A549 (cell line): ENCODE data around the gene PRPSAP2. TPM values are rescaled to one million over a fixed set of nuclear protein-coding genes. Genes with fewer than 3 reads are reported as not detected.
A peak's percentile ranks its signal among the peaks of the same experiment; 100 is the strongest.

Experiments
- ATAC-seq, 2 experiments: fragments of 200-7000 bp in 1 of 2; fragments of >200 bp in 1 of 2; cut with Nextera tagmentation in 1 of 2; cut with Tn5 transposase in 1 of 2; 3 replicates each; pipeline versions ENCODE4 v1.8.0 to v1.9.1; 2018 to 2020; ENCODE audit warnings: mild to moderate bottlenecking in 1 of 2, moderate library complexity in 1 of 2
- CTCF ChIA-PET: fragments of 300-600 bp; sonication (Branson Sonifier 250); formaldehyde crosslinking; extraction: SDS; loops from one replicate; lab custom pipeline; 2021; ENCODE audit warnings: antibody characterized with exemption, inconsistent platforms; lab: Yijun Ruan, JAX
- POLR2A ChIA-PET: fragments of 350-600 bp; formaldehyde crosslinking; extraction: SDS; loops from one replicate; lab custom pipeline; 2021; ENCODE audit warnings: antibody characterized with exemption, inconsistent platforms; lab: Yijun Ruan, JAX
- DNase-seq, 2 experiments: peaks; one replicate each; pipeline versions ENCODE4 v3.0.0 to v3.0.0-alpha.2; 2011 to 2016; ENCODE audit warnings: low read depth in 1 of 2, low spot score in 1 of 2
- FAIRE-seq: peaks from 2 replicates; lab custom pipeline; 2011; peaks lifted over from hg19 to GRCh38; lab: Jason Lieb, UNC
- H3K27ac ChIP-seq, 2 experiments: fragments of >200 bp; sonication (Bioruptor Twin); formaldehyde crosslinking; 3 replicates each; pipeline ENCODE4 v1.5.1; 2016 to 2017
- H3K4me1 ChIP-seq: fragments of >200 bp; sonication (Bioruptor Twin); formaldehyde crosslinking; 3 replicates; pipeline ENCODE4 v1.6.1; 2016
- H3K4me2 ChIP-seq: fragments of >200 bp; sonication (Bioruptor Twin); formaldehyde crosslinking; 3 replicates; pipeline ENCODE4 v1.6.1; 2016
- H3K4me3 ChIP-seq: fragments of >200 bp; sonication (Bioruptor Twin); formaldehyde crosslinking; 3 replicates; pipeline ENCODE4 v1.5.1; 2016
- H3K9me3 ChIP-seq: fragments of >200 bp; sonication (Bioruptor Twin); formaldehyde crosslinking; 3 replicates; pipeline ENCODE4 v1.6.1; 2016
- CBX2 ChIP-seq: fragments of 200-600 bp; sonication (generic); IDR thresholded peaks from 2 replicates; pipeline ENCODE4 v1.6.1; 2016; ENCODE audit warnings: low read depth, mild to moderate bottlenecking, borderline replicate concordance
- CBX8 ChIP-seq: fragments of 200-600 bp; sonication (generic); IDR thresholded peaks from 2 replicates; pipeline ENCODE4 v1.6.1; 2016
- CHD2 ChIP-seq: fragments of 150-350 bp; IDR thresholded peaks from 2 replicates; pipeline ENCODE4 v1.6.1; 2014; ENCODE audit warnings: low read length; ENCODE audit not compliant: partially characterized antibody
- CHD4 ChIP-seq: fragments of 200-600 bp; sonication (generic); IDR thresholded peaks from 2 replicates; pipeline ENCODE4 v1.6.1; 2016; ENCODE audit warnings: antibody characterized with exemption, mild to moderate bottlenecking, borderline replicate concordance
- EHF ChIP-seq: fragments of 250-450 bp; sonication (Bioruptor Pico); IDR thresholded peaks from 2 replicates; pipeline ENCODE4 v1.5.0; 2020; ENCODE audit warnings: mild to moderate bottlenecking
- EP300 ChIP-seq, 2 experiments: fragments of >200 bp; sonication (Bioruptor Twin); formaldehyde crosslinking; IDR thresholded peaks; 2 replicates in 1 of 2; 3 replicates in 1 of 2; pipeline ENCODE4 v1.6.1; 2016 to 2017
- ESRRA ChIP-seq: fragments of 150-350 bp; IDR thresholded peaks from 2 replicates; pipeline ENCODE4 v1.6.1; 2014; ENCODE audit warnings: mild to moderate bottlenecking, low read length, borderline replicate concordance
- FOSL2 ChIP-seq, 2 experiments: fragments of 450-650 bp in 1 of 2; fragments of >200 bp in 1 of 2; sonication (Bioruptor Twin) in 1 of 2; formaldehyde crosslinking; IDR thresholded peaks; 2 replicates each; pipeline versions ENCODE4 v1.5.0 to v1.6.1; 2016 to 2020; ENCODE audit warnings: mild to moderate bottlenecking in 1 of 2, moderate library complexity in 1 of 2
- HOXB5 ChIP-seq: fragments of 250-450 bp; sonication (Bioruptor Pico); IDR thresholded peaks from 2 replicates; pipeline ENCODE4 v1.5.0; 2020; ENCODE audit warnings: mild to moderate bottlenecking, moderate library complexity
- JUNB ChIP-seq: fragments of >200 bp; sonication (Bioruptor Twin); formaldehyde crosslinking; IDR thresholded peaks from 2 replicates; pipeline ENCODE4 v1.6.1; 2016
- KDM5A ChIP-seq: fragments of 200-600 bp; sonication (generic); IDR thresholded peaks from 2 replicates; pipeline ENCODE4 v1.6.1; 2016; ENCODE audit warnings: antibody characterized with exemption, mild to moderate bottlenecking
- NPAS2 ChIP-seq: fragments of 250-450 bp; sonication (Bioruptor Pico); IDR thresholded peaks from 2 replicates; pipeline ENCODE4 v1.8.0; 2022; ENCODE audit warnings: mild to moderate bottlenecking, moderate library complexity, borderline replicate concordance
- NR3C1 ChIP-seq: fragments of >200 bp; sonication (Bioruptor Twin); formaldehyde crosslinking; IDR thresholded peaks from 3 replicates; pipeline ENCODE4 v1.6.1; 2017
- POLR2AphosphoS2 ChIP-seq: conservative IDR thresholded peaks from 2 replicates; pipeline ENCODE4 v1.6.1; 2012; ENCODE audit warnings: low read length, improper control_type of control experiment, inconsistent platforms
- RARB ChIP-seq: fragments of 250-450 bp; sonication (Bioruptor Pico); IDR thresholded peaks from 2 replicates; pipeline ENCODE4 v1.8.0; 2021; ENCODE audit warnings: mild to moderate bottlenecking, moderate library complexity
- RFX5 ChIP-seq: fragments of 450-650 bp; IDR thresholded peaks from 2 replicates; pipeline ENCODE4 v1.7.1; 2014; ENCODE audit warnings: antibody characterized with exemption, mild to moderate bottlenecking, moderate library complexity
- SMC3 ChIP-seq: fragments of >200 bp; sonication (Bioruptor Twin); formaldehyde crosslinking; IDR thresholded peaks from 3 replicates; pipeline ENCODE4 v1.6.1; 2018; ENCODE audit warnings: inconsistent platforms
- ZFP36 ChIP-seq: fragments of 450-650 bp; IDR thresholded peaks from 2 replicates; pipeline ENCODE4 v1.6.1; 2014; ENCODE audit warnings: borderline replicate concordance; ENCODE audit not compliant: partially characterized antibody
- ZNF302 ChIP-seq: fragments of 250-450 bp; sonication (Bioruptor Pico); IDR thresholded peaks from 2 replicates; pipeline ENCODE4 v1.9.0; 2021; ENCODE audit warnings: inconsistent platforms, mild to moderate bottlenecking, moderate library complexity
- WGBS: methylation state at CpG from one replicate; pipeline ENCODE4 v1.1.6; 2017; ENCODE audit errors: missing lambda C conversion rate; 5-methylcytosine and 5-hydroxymethylcytosine counted together
- polyA plus RNA-seq, 4 experiments: library from polyadenylated mRNA; depleted of rRNA in 3 of 4; stranded (reverse); fragments of >200 nt; fragmentation: RNase III in 1 of 4; extraction: RNeasy Plus Mini Kit Qiagen cat#74134 plus additional on column Dnase treatment in 1 of 4; gene quantifications; 2 replicates in 3 of 4; 3 replicates in 1 of 4; pipeline ENCODE4 v1.2.3, GENCODE V29; 2011 to 2017
- TF ChIP-seq, protein P1 (sequence below): IDR thresholded peaks from 2 replicates; pipeline ENCODE4 v1.6.1; 2012
- TF ChIP-seq, protein P2 (sequence below): fragments of 450-650 bp; IDR thresholded peaks from 2 replicates; pipeline ENCODE4 v1.6.1; 2014; ENCODE audit warnings: antibody characterized with exemption
- TF ChIP-seq, protein P3 (sequence below): fragments of >200 bp; sonication (Bioruptor Twin); formaldehyde crosslinking; IDR thresholded peaks from 3 replicates; pipeline ENCODE4 v1.5.1; 2016
- TF ChIP-seq, protein P4 (sequence below): fragments of 250-450 bp; sonication (Bioruptor Pico); IDR thresholded peaks from 2 replicates; pipeline ENCODE4 v1.5.0; 2021; ENCODE audit warnings: mild to moderate bottlenecking, moderate library complexity, borderline replicate concordance
- TF ChIP-seq, protein P5 (sequence below): fragments of 250-450 bp; sonication (Bioruptor Pico); IDR thresholded peaks from 2 replicates; pipeline ENCODE4 v1.5.0; 2020; ENCODE audit warnings: low read depth, mild to moderate bottlenecking, moderate library complexity

Gene PRPSAP2
- polyA plus RNA-seq, 2 of the 4 experiments (the other 2 are of a cell fraction), result 53.3 to 82.1 TPM

DNA sequence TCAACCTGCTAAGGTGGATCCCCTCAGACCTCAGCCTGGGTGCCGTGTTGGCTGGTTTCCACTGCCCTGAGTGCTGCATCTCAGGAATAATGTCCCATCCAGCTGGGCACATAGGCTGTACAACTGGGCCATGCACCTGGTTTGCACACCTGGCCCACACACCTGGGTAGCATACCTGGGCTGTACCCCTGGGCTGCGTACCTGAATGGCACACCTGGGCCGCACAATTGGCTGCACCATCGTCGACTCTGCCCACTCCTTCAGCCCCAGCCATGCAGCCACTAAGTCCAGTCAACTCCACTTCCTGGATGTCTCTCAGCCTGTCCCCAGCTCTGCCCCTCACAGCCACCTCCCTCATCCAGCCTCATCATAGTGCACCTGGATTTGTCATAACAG, 101.9 kb downstream of the PRPSAP2 start:
- Histone ChIP-seq H3K27ac (0 out of 6 replicates have a peak overlapping the region, but pooled peaks of 1 of the 2 experiments have one; percentile 86), H3K4me2 (no peak overlapping the region), H3K4me3 (no peak overlapping the region), H3K4me1 (peaks cover 25% of the 10 kb centered on the region), H3K9me3 (no peaks in the 10 kb centered on the region)
- FAIRE-seq (no peak), ATAC-seq (no peak), DNase-seq (no peak)
- TF ChIP-seq SMC3, result no peak
- no peak for TF ChIP-seq RFX5
- TF ChIP-seq NPAS2 (CRISPR knock-in tag), result no peak
- TF ChIP-seq ZFP36, result no peak
- TF ChIP-seq KDM5A, result no peak
- TF ChIP-seq, protein P1, sequence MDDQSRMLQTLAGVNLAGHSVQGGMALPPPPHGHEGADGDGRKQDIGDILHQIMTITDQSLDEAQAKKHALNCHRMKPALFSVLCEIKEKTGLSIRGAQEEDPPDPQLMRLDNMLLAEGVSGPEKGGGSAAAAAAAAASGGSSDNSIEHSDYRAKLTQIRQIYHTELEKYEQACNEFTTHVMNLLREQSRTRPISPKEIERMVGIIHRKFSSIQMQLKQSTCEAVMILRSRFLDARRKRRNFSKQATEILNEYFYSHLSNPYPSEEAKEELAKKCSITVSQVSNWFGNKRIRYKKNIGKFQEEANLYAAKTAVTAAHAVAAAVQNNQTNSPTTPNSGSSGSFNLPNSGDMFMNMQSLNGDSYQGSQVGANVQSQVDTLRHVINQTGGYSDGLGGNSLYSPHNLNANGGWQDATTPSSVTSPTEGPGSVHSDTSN, result no peak
- no peak for TF ChIP-seq ZNF302 (CRISPR knock-in tag)
- TF ChIP-seq EP300 (IDR thresholded peaks at IDR 0.05), result no peak
- no peak for TF ChIP-seq HOXB5 (CRISPR knock-in tag)
- 87% methylated on average over 5 of the region's 5 CpGs for WGBS
- ChIA-PET POLR2A (no interaction called here), CTCF (interaction anchor here (1.0 to 8.8 kb wide), 24 partner anchors 7 to 334 kb away, joined by 3 to 215 read pairs (median 16); partner anchors contain the start of genes FAM83G and SLC5A10)

DNA sequence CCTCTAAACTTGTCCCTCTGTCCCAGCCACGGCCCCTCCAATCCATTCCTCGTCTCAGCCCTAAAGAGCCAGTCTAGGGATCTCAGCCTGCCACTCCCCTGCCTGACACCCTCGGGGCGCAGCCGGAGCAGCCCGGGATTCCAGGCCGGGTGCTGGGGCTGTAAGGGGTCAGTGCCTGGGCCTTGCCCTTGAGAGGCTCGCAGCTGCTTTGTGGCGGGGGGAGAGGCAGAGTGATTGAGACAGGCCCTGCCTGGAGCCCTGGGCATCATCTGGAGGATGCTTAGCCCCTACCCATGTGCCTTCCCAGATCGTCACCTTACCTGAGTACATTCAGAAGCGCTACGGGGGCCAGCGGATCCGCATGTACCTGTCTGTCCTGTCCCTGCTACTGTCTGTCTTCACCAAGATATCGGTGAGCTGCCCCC, 102.3 kb downstream of the PRPSAP2 start:
- DNase-seq (no peak), ATAC-seq (no peak)
- WGBS, result 82% methylated on average over 10 of the region's 15 CpGs
- Histone ChIP-seq H3K4me2 (no peak overlapping the region; the same call in 2 of the 3 replicates), H3K9me3 (no peaks in the 10 kb centered on the region), H3K27ac (peak overlapping the region; percentile 21 to 86; a peak in 5 of 6 replicates)
- TF ChIP-seq NR3C1 (no peak), CBX2 (no peak), ESRRA (no peak), HOXB5 (CRISPR knock-in tag) (no peak), JUNB (no peak), RARB (CRISPR knock-in tag) (no peak), ZFP36 (no peak), CHD2 (no peak), ZNF302 (CRISPR knock-in tag) (no peak), POLR2AphosphoS2 (no peak), EHF (CRISPR knock-in tag) (no peak), CBX8 (no peak), FOSL2 (IDR thresholded peaks at IDR 0.05) (no peak), FOSL2 (CRISPR knock-in tag; IDR thresholded peaks at IDR 0.05) (no peak), CHD4 (no peak)
- TF ChIP-seq, protein P2, sequence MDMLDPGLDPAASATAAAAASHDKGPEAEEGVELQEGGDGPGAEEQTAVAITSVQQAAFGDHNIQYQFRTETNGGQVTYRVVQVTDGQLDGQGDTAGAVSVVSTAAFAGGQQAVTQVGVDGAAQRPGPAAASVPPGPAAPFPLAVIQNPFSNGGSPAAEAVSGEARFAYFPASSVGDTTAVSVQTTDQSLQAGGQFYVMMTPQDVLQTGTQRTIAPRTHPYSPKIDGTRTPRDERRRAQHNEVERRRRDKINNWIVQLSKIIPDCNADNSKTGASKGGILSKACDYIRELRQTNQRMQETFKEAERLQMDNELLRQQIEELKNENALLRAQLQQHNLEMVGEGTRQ, result no peak
- TF ChIP-seq, protein P3, sequence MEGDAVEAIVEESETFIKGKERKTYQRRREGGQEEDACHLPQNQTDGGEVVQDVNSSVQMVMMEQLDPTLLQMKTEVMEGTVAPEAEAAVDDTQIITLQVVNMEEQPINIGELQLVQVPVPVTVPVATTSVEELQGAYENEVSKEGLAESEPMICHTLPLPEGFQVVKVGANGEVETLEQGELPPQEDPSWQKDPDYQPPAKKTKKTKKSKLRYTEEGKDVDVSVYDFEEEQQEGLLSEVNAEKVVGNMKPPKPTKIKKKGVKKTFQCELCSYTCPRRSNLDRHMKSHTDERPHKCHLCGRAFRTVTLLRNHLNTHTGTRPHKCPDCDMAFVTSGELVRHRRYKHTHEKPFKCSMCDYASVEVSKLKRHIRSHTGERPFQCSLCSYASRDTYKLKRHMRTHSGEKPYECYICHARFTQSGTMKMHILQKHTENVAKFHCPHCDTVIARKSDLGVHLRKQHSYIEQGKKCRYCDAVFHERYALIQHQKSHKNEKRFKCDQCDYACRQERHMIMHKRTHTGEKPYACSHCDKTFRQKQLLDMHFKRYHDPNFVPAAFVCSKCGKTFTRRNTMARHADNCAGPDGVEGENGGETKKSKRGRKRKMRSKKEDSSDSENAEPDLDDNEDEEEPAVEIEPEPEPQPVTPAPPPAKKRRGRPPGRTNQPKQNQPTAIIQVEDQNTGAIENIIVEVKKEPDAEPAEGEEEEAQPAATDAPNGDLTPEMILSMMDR, result no peak
- TF ChIP-seq, protein P4, sequence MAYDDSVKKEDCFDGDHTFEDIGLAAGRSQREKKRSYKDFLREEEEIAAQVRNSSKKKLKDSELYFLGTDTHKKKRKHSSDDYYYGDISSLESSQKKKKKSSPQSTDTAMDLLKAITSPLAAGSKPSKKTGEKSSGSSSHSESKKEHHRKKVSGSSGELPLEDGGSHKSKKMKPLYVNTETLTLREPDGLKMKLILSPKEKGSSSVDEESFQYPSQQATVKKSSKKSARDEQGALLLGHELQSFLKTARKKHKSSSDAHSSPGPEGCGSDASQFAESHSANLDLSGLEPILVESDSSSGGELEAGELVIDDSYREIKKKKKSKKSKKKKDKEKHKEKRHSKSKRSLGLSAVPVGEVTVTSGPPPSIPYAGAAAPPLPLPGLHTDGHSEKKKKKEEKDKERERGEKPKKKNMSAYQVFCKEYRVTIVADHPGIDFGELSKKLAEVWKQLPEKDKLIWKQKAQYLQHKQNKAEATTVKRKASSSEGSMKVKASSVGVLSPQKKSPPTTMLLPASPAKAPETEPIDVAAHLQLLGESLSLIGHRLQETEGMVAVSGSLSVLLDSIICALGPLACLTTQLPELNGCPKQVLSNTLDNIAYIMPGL (CRISPR knock-in tag), result no peak
- TF ChIP-seq, protein P5, sequence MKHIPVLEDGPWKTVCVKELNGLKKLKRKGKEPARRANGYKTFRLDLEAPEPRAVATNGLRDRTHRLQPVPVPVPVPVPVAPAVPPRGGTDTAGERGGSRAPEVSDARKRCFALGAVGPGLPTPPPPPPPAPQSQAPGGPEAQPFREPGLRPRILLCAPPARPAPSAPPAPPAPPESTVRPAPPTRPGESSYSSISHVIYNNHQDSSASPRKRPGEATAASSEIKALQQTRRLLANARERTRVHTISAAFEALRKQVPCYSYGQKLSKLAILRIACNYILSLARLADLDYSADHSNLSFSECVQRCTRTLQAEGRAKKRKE, result no peak
- TF ChIP-seq, all 56 proteins: peak for 0
- ChIA-PET CTCF (interaction anchor here (1.0 to 8.8 kb wide), 33 partner anchors 8 to 334 kb away, joined by 3 to 215 read pairs (median 12); partner anchors contain the start of genes FAM83G and SLC5A10), POLR2A (no interaction called here)
- H3K4me3 ChIP-seq, result no peak overlapping the region
- FAIRE-seq, result no peak
- peaks cover 27% of the 10 kb centered on the region for H3K4me1 ChIP-seq
